Measurements from ENCODE around the gene EPM2A. TPM values are rescaled to one million over a fixed set of nuclear protein-coding genes. Genes with fewer than 3 reads are reported as not detected.

EPM2A gene
- total and polyA plus RNA-seq, 2 donors (not counting 3 experiments of a cell fraction or from before 2014, with no cell fraction given), result 3.1 to 4.8 TPM

GRCh38 chr6:145601397-145601796 lies 133.9 kb downstream of the EPM2A start:
- Histone ChIP-seq H3K9ac (replicated peaks; ENCODE audit: extremely low read depth, insufficient read depth, low read length) (no peak overlapping the region), H4K20me1 (replicated peaks; ENCODE audit: control insufficient read depth, extremely low read depth, insufficient read depth, low read length) (no peaks in the 10 kb centered on the region), H3K4me1 (ENCODE audit: control insufficient read depth, extremely low read depth, insufficient read depth, low read length) (no peaks in the 10 kb centered on the region), H3K4me2 (ENCODE audit: insufficient read depth, low read length) (no peak overlapping the region), H3K4me3 (replicated peaks in 1 of 3; ENCODE audit: insufficient read depth in 1 of 3, low read depth in 1 of 3, low read length in 3 of 3) (no peak overlapping the region), H3K9me3 (replicated peaks; ENCODE audit: control insufficient read depth, insufficient read depth, low read length) (no peaks in the 10 kb centered on the region), H3K9me1 (replicated peaks; ENCODE audit: control insufficient read depth, extremely low read depth, insufficient read depth, low read length) (no peaks in the 10 kb centered on the region), H2AFZ (ENCODE audit: low read depth, low read length) (no peak overlapping the region), H3K79me2 (ENCODE audit: control insufficient read depth, insufficient read depth, low read length) (no peaks in the 10 kb centered on the region), H3K27me3 (ENCODE audit: control insufficient read depth in 2 of 2, insufficient read depth in 2 of 2, low read length in 2 of 2) (no peaks in the 10 kb centered on the region), H3K27ac (ENCODE audit: insufficient read depth, low read depth, low read length) (no peak overlapping the region), H3K36me3 (ENCODE audit: control insufficient read depth in 2 of 2, extremely low read depth in 1 of 2, insufficient read depth in 2 of 2, low read length in 2 of 2) (no peaks in the 10 kb centered on the region)
- intact Hi-C loops (cut with micrococcal nuclease), result no loop called here
- no TSS peak for BruUV-seq (replicated peaks)
- no peak for FAIRE-seq
- no peak for TF ChIP-seq POLR2AphosphoS5 (IDR thresholded peaks at IDR 0.05; ENCODE audit: insufficient read depth, low read depth, low read length)
- no peak for TF ChIP-seq FOS (IDR thresholded peaks at IDR 0.05; ENCODE audit: borderline replicate concordance, insufficient read depth, low read length)
- no peak for TF ChIP-seq POLR2A (IDR thresholded peaks at IDR 0.05; ENCODE audit: low read depth, low read length)
- dilution Hi-C loops (cut with MboI; ENCODE audit: extremely low pct_ligation_motif_present, low sequenced_read_pairs), result no loop called here
- ChIA-PET CTCF (no interaction called here), POLR2A (no interaction called here)
- DNase-seq (ENCODE audit: low read depth, low spot score), result no peak

GRCh38 chr6:145600299-145600698 lies 135.0 kb downstream of the EPM2A start:
- H3K27ac ChIP-seq (ENCODE audit: insufficient read depth, low read depth, low read length), result no peak overlapping the region
- dilution Hi-C loops (cut with MboI; ENCODE audit: extremely low pct_ligation_motif_present, low sequenced_read_pairs), result no loop called here
- ChIA-PET CTCF (no interaction called here), POLR2A (no interaction called here)
- DNase-seq (ENCODE audit: low read depth, low spot score) (no peak), FAIRE-seq (no peak)
- no peaks in the 10 kb centered on the region for H3K4me1 ChIP-seq (ENCODE audit: control insufficient read depth, extremely low read depth, insufficient read depth, low read length)
- H3K79me2 ChIP-seq (ENCODE audit: control insufficient read depth, insufficient read depth, low read length), result no peaks in the 10 kb centered on the region
- no peaks in the 10 kb centered on the region for H3K27me3 ChIP-seq (ENCODE audit: control insufficient read depth in 2 of 2, insufficient read depth in 2 of 2, low read length in 2 of 2)
- H3K4me3 ChIP-seq (replicated peaks in 1 of 3; ENCODE audit: insufficient read depth in 1 of 3, low read depth in 1 of 3, low read length in 3 of 3), result no peak overlapping the region
- H3K9ac ChIP-seq (replicated peaks; ENCODE audit: extremely low read depth, insufficient read depth, low read length), result no peak overlapping the region
- TF ChIP-seq POLR2AphosphoS5 (IDR thresholded peaks at IDR 0.05; ENCODE audit: insufficient read depth, low read depth, low read length) (no peak), POLR2A (IDR thresholded peaks at IDR 0.05; ENCODE audit: low read depth, low read length) (no peak), CTCF (IDR thresholded peaks at IDR 0.05; ENCODE audit: extremely low read depth in 1 of 2, insufficient read depth in 1 of 2, low read depth in 1 of 2, low read length in 2 of 2) (no peak), MYC (IDR thresholded peaks at IDR 0.05; ENCODE audit: low read depth, low read length) (no peak), MAX (IDR thresholded peaks at IDR 0.05; ENCODE audit: insufficient read depth, insufficient read length) (no peak), GATA2 (IDR thresholded peaks at IDR 0.05; ENCODE audit: insufficient read depth, insufficient read length, low read depth, low read length) (no peak), EZH2 (IDR thresholded peaks at IDR 0.05; ENCODE audit: borderline replicate concordance, low read depth, low read length, severe bottlenecking) (no peak), FOS (IDR thresholded peaks at IDR 0.05; ENCODE audit: borderline replicate concordance, insufficient read depth, low read length) (no peak), JUN (IDR thresholded peaks at IDR 0.05; ENCODE audit: borderline replicate concordance, insufficient read depth, insufficient read length, low read depth) (no peak)
- H4K20me1 ChIP-seq (replicated peaks; ENCODE audit: control insufficient read depth, extremely low read depth, insufficient read depth, low read length), result no peaks in the 10 kb centered on the region
- no peaks in the 10 kb centered on the region for H3K9me1 ChIP-seq (replicated peaks; ENCODE audit: control insufficient read depth, extremely low read depth, insufficient read depth, low read length)
- intact Hi-C loops (cut with micrococcal nuclease), result no loop called here
- no TSS peak for BruUV-seq (replicated peaks)
- no peaks in the 10 kb centered on the region for H3K9me3 ChIP-seq (replicated peaks; ENCODE audit: control insufficient read depth, insufficient read depth, low read length)
- H3K4me2 ChIP-seq (ENCODE audit: insufficient read depth, low read length), result no peak overlapping the region
- H3K36me3 ChIP-seq (ENCODE audit: control insufficient read depth in 2 of 2, extremely low read depth in 1 of 2, insufficient read depth in 2 of 2, low read length in 2 of 2), result no peaks in the 10 kb centered on the region
- no peak overlapping the region for H2AFZ ChIP-seq (ENCODE audit: low read depth, low read length)
